ENCODE data around the gene CCDC170. TPM values are rescaled to one million over a fixed set of nuclear protein-coding genes. Genes with fewer than 3 reads are reported as not detected.

Gene CCDC170
- total and polyA plus RNA-seq, 2 of the 8 experiments (the other 6 are each of a cell fraction or from before 2014, with no cell fraction given): 0.06 to 0.09 TPM

- no peak for TF ChIP-seq CHD7 (IDR thresholded peaks at IDR 0.05; ENCODE audit: insufficient replicate concordance, low read length)
- TF ChIP-seq USF2 (IDR thresholded peaks at IDR 0.05; ENCODE audit: low read length): no peak
- no peak for TF ChIP-seq TAF1 (IDR thresholded peaks at IDR 0.05; ENCODE audit: low read depth, low read length)
- TF ChIP-seq HDAC6 (IDR thresholded peaks at IDR 0.05; ENCODE audit: low read depth, low read length): no peak
- TF ChIP-seq ATF2 (IDR thresholded peaks at IDR 0.05; ENCODE audit: low read length): no peak
- no peak for TF ChIP-seq TBP (IDR thresholded peaks at IDR 0.05; ENCODE audit: low read depth, low read length)
- no peak for TF ChIP-seq SP1 (IDR thresholded peaks at IDR 0.05; ENCODE audit: low read depth, low read length)
- no peak for TF ChIP-seq CBX5 (IDR thresholded peaks at IDR 0.05; ENCODE audit: low read depth, low read length)
These were observed 137.3 kb downstream of the CCDC170 start (continued) for GRCh38 chr6:151630991-151631655.
